ENCODE data around the gene FETUB. TPM values are rescaled to one million over a fixed set of nuclear protein-coding genes. Genes with fewer than 3 reads are reported as not detected.

Gene FETUB
- total and polyA plus RNA-seq, 2 experiments from 2014 or later = 5.8 to 7.2 TPM

DNA sequence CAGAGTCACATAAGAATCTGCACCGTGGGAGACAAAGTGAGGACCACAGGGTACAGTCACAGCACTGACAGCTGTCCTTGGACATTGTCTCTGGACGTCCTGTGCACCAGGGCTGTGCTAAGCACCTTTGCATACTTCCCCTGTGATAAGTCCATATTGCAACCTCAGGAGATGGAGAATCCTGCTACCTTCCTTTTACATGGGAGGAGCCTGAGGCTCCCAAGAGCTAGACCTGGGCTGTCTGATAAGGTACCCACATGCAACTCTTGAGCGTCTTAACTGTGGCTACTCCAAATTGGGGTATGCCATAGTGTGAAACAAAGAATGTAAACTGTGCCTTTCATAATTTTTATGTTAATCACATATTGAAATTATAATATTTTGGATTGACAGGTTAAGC is 2.5 kb upstream of the FETUB start:
- no peaks in the 10 kb centered on the region for H3K4me1 ChIP-seq (ENCODE audit: insufficient read depth)
- no peak overlapping the region for H3K4me3 ChIP-seq
- no peaks in the 10 kb centered on the region for H3K9me2 ChIP-seq (replicated peaks; ENCODE audit: insufficient read depth)
- TF ChIP-seq EZH2phosphoT487 (IDR thresholded peaks at IDR 0.05; ENCODE audit: low read depth, severe bottlenecking, unreplicated experiment) (no peak), EZH2 (IDR thresholded peaks at IDR 0.05; ENCODE audit: borderline replicate concordance) (no peak), CTCF (IDR thresholded peaks at IDR 0.05; ENCODE audit: poor library complexity) (no peak)
- no peak for DNase-seq (ENCODE audit: low spot score)
- no peak overlapping the region for H3K27ac ChIP-seq
- no peak overlapping the region for H3K4me2 ChIP-seq
- 71% methylated on average over 3 of the region's 3 CpGs for WGBS (ENCODE audit: low lambda C conversion rate, missing lambda C conversion rate)
- no peaks in the 10 kb centered on the region for H3K36me3 ChIP-seq (replicated peaks; ENCODE audit: insufficient read depth, low read depth)
- H3K79me2 ChIP-seq = no peaks in the 10 kb centered on the region
- no peak overlapping the region for H2AFZ ChIP-seq
- no peaks in the 10 kb centered on the region for H3K27me3 ChIP-seq
- H4K20me1 ChIP-seq (ENCODE audit: insufficient read depth, poor library complexity, severe bottlenecking) = no peaks in the 10 kb centered on the region
- no peaks in the 10 kb centered on the region for H3K9me3 ChIP-seq (ENCODE audit: low read depth)

DNA sequence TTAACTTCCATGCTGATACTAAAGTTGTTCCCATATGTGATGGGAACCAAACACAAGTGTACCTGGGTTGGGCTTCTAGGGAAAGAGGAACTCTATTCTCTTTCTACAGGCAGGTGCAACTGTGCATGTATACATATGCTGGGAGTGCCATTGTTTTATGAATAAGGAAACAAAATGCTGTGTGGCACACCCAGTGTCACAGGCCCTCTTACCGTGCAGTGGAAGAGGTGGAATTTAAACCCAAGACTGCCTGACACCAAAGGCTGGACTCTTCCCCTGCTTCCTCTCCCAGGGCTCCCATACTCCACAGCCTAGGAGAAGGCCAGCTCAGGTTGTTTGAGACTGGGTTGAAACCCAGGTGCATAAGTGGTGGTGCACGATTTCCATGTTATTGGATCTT is 1.9 kb upstream of the FETUB start:
- H3K27ac ChIP-seq = no peak overlapping the region
- WGBS (ENCODE audit: low lambda C conversion rate, missing lambda C conversion rate) = 83% methylated on average over 2 of the region's 2 CpGs
- H4K20me1 ChIP-seq (ENCODE audit: insufficient read depth, poor library complexity, severe bottlenecking) = no peaks in the 10 kb centered on the region
- no peaks in the 10 kb centered on the region for H3K79me2 ChIP-seq
- no peak for TF ChIP-seq EZH2phosphoT487 (IDR thresholded peaks at IDR 0.05; ENCODE audit: low read depth, severe bottlenecking, unreplicated experiment)
- no peaks in the 10 kb centered on the region for H3K9me2 ChIP-seq (replicated peaks; ENCODE audit: insufficient read depth)
- DNase-seq (ENCODE audit: low spot score) = no peak
- H3K9me3 ChIP-seq (ENCODE audit: low read depth) = no peaks in the 10 kb centered on the region
- H3K27me3 ChIP-seq = no peaks in the 10 kb centered on the region
- H3K4me1 ChIP-seq (ENCODE audit: insufficient read depth) = no peaks in the 10 kb centered on the region
- H2AFZ ChIP-seq = no peak overlapping the region
- H3K36me3 ChIP-seq (replicated peaks; ENCODE audit: insufficient read depth, low read depth) = no peaks in the 10 kb centered on the region
- no peak overlapping the region for H3K4me3 ChIP-seq
- no peak overlapping the region for H3K4me2 ChIP-seq

DNA sequence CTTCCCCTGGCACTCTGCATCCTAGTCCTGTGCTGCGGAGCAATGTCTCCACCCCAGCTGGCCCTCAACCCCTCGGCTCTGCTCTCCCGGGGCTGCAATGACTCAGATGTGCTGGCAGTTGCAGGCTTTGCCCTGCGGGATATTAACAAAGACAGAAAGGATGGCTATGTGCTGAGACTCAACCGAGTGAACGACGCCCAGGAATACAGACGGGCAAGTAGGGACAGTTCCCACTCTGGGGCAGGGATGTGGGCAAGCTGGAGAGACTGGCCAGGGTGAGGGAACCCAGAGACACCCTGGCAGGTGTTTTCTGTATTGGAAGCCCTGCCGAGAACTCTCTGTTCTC is 247 bp downstream of the FETUB start:
- DNase-seq (ENCODE audit: low spot score) = no peak
- H3K9me2 ChIP-seq (replicated peaks; ENCODE audit: insufficient read depth) = no peaks in the 10 kb centered on the region
- H3K27ac ChIP-seq = no peak overlapping the region
- H3K9me3 ChIP-seq (ENCODE audit: low read depth) = no peaks in the 10 kb centered on the region
- H2AFZ ChIP-seq = no peak overlapping the region
- no peak overlapping the region for H3K4me3 ChIP-seq
- H3K4me1 ChIP-seq (ENCODE audit: insufficient read depth) = no peaks in the 10 kb centered on the region
- no peaks in the 10 kb centered on the region for H4K20me1 ChIP-seq (ENCODE audit: insufficient read depth, poor library complexity, severe bottlenecking)
- H3K4me2 ChIP-seq = no peak overlapping the region
- H3K27me3 ChIP-seq = no peaks in the 10 kb centered on the region
- TF ChIP-seq EZH2 (IDR thresholded peaks at IDR 0.05; ENCODE audit: borderline replicate concordance) = no peak
- TF ChIP-seq EZH2phosphoT487 (IDR thresholded peaks at IDR 0.05; ENCODE audit: low read depth, severe bottlenecking, unreplicated experiment) = no peak
- TF ChIP-seq CTCF (IDR thresholded peaks at IDR 0.05; ENCODE audit: poor library complexity) = no peak
- no peaks in the 10 kb centered on the region for H3K36me3 ChIP-seq (replicated peaks; ENCODE audit: insufficient read depth, low read depth)
- 58% methylated on average over 9 of the region's 9 CpGs for WGBS (ENCODE audit: low lambda C conversion rate, missing lambda C conversion rate)
- no peaks in the 10 kb centered on the region for H3K79me2 ChIP-seq

- H3K9me3 ChIP-seq (ENCODE audit: low read depth) = no peaks in the 10 kb centered on the region
- DNase-seq (ENCODE audit: low spot score) = no peak
- no peak for TF ChIP-seq EZH2 (IDR thresholded peaks at IDR 0.05; ENCODE audit: borderline replicate concordance)
- no peak for TF ChIP-seq CTCF (IDR thresholded peaks at IDR 0.05; ENCODE audit: poor library complexity)
- no peak for TF ChIP-seq EZH2phosphoT487 (IDR thresholded peaks at IDR 0.05; ENCODE audit: low read depth, severe bottlenecking, unreplicated experiment)
- H3K4me3 ChIP-seq = no peak overlapping the region
- H2AFZ ChIP-seq = no peak overlapping the region
- H3K79me2 ChIP-seq = no peaks in the 10 kb centered on the region
- H3K36me3 ChIP-seq (replicated peaks; ENCODE audit: insufficient read depth, low read depth) = no peaks in the 10 kb centered on the region
- H3K4me2 ChIP-seq = no peak overlapping the region
- H3K9me2 ChIP-seq (replicated peaks; ENCODE audit: insufficient read depth) = no peaks in the 10 kb centered on the region
- no peaks in the 10 kb centered on the region for H3K4me1 ChIP-seq (ENCODE audit: insufficient read depth)
- H3K27ac ChIP-seq = no peak overlapping the region
- H4K20me1 ChIP-seq (ENCODE audit: insufficient read depth, poor library complexity, severe bottlenecking) = no peaks in the 10 kb centered on the region
- H3K27me3 ChIP-seq = no peaks in the 10 kb centered on the region
Measured at GRCh38 chr3:186640929-186641328, 730 bp downstream of the FETUB start.
